Activated CD8-positive, alpha-beta T cell treated with anti-CD3 and anti-CD28 coated beads for 36 hours (primary cell): Measurements from ENCODE around the gene PAGR1. TPM values are rescaled to one million over a fixed set of nuclear protein-coding genes. Genes with fewer than 3 reads are reported as not detected.
"Not testable (repeated sequence)": the region's sequence is repeated elsewhere in the genome, so short reads cannot be mapped to it uniquely, and the experiment has no call there.

Experiments
- ATAC-seq: fragments of 200-7000 bp; cut with Tn5 transposase; one replicate; pipeline ENCODE4 v1.10.0; 2021; ENCODE audit warnings: mild to moderate bottlenecking, moderate library complexity
- CTCF ChIA-PET: fragments of 350-600 bp; sonication (Branson Sonifier 250); formaldehyde crosslinking; loops from one replicate; lab custom pipeline; 2021; ENCODE audit warnings: antibody characterized with exemption; lab: Charles Lee
- POLR2A ChIA-PET: fragments of 350-600 bp; sonication (Branson Sonifier 250); formaldehyde crosslinking; loops from one replicate; lab custom pipeline; 2021; ENCODE audit warnings: antibody characterized with exemption; lab: Charles Lee
- DNase-seq: peaks from one replicate; pipeline ENCODE4 v3.0.0-alpha.2; 2020
- H3K27ac Mint-ChIP-seq: one replicate; pipeline ENCODE4 v1.8.0; 2021; ENCODE audit warnings: mild to moderate bottlenecking, mixed read lengths
- H3K27me3 Mint-ChIP-seq: one replicate; pipeline ENCODE4 v1.8.0; 2021; ENCODE audit warnings: mixed read lengths
- H3K36me3 Mint-ChIP-seq: one replicate; pipeline ENCODE4 v1.8.0; 2021; ENCODE audit warnings: low read depth, mixed read lengths
- H3K4me1 Mint-ChIP-seq: one replicate; pipeline ENCODE4 v1.8.0; 2021; ENCODE audit warnings: low read depth, mixed read lengths
- H3K4me3 Mint-ChIP-seq: one replicate; pipeline ENCODE4 v1.8.0; 2021; ENCODE audit warnings: mild to moderate bottlenecking, moderate library complexity, mixed read lengths
- H3K9me3 Mint-ChIP-seq: one replicate; pipeline ENCODE4 v1.8.0; 2021; ENCODE audit warnings: mixed read lengths
- intact Hi-C: fragments of 100-400 bp; cut with micrococcal nuclease; formaldehyde crosslinking; loops from one replicate; pipeline ENCODE4 v1.10.0; 2022
- total RNA-seq, 2 experiments: library from RNA; stranded (reverse); gene quantifications; one replicate each; pipeline ENCODE4 v1.2.3, GENCODE V29; 2021
- TF ChIP-seq, protein P1 (sequence below): fragments of 200-600 bp; IDR thresholded peaks from one replicate; pipeline ENCODE4 v1.8.0; 2022; ENCODE audit warnings: antibody characterized with exemption, mild to moderate bottlenecking

PAGR1 gene
- total RNA-seq, 2 experiments from 2014 or later, result 26.8 to 29.0 TPM

- DNase-seq, result no peak
- H3K36me3 Mint-ChIP-seq, result peaks cover 16% of the 10 kb centered on the region
- H3K27me3 Mint-ChIP-seq, result no peaks in the 10 kb centered on the region
- ChIA-PET CTCF (no interaction called here), POLR2A (no interaction called here)
- peaks cover 45% of the 10 kb centered on the region for H3K4me1 Mint-ChIP-seq
- intact Hi-C loops, result no loop called here
- no peak overlapping the region for H3K27ac Mint-ChIP-seq
- no peaks in the 10 kb centered on the region for H3K9me3 Mint-ChIP-seq
- no peak for ATAC-seq
- H3K4me3 Mint-ChIP-seq, result no peak overlapping the region
- TF ChIP-seq, protein P1, sequence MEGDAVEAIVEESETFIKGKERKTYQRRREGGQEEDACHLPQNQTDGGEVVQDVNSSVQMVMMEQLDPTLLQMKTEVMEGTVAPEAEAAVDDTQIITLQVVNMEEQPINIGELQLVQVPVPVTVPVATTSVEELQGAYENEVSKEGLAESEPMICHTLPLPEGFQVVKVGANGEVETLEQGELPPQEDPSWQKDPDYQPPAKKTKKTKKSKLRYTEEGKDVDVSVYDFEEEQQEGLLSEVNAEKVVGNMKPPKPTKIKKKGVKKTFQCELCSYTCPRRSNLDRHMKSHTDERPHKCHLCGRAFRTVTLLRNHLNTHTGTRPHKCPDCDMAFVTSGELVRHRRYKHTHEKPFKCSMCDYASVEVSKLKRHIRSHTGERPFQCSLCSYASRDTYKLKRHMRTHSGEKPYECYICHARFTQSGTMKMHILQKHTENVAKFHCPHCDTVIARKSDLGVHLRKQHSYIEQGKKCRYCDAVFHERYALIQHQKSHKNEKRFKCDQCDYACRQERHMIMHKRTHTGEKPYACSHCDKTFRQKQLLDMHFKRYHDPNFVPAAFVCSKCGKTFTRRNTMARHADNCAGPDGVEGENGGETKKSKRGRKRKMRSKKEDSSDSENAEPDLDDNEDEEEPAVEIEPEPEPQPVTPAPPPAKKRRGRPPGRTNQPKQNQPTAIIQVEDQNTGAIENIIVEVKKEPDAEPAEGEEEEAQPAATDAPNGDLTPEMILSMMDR, result no peak
Measured at GRCh38 chr16:29830774-29831173, 14.8 kb downstream of the PAGR1 start.

DNA sequence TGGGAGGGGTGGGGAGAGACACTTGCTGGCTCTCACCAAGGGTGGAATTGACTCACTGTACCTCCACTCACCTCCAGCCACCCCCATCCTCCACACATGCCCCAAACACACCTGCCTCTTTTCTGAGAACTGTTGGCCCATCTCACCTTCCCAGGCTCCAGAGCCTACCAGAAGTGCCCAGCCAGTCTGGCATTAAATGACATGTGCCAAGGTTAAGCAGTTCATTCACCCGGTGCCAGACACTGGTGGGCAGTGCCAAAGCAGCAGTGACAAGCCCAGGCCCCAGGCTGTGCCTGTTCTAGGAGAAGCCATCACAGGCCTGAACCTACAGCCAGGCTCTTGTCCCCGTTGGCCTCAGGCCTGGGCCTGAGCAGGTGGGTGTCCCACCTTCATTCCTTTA is 15.5 kb downstream of the PAGR1 start:
- no peak overlapping the region for H3K27ac Mint-ChIP-seq
- POLR2A ChIA-PET, result no interaction called here
- no peaks in the 10 kb centered on the region for H3K27me3 Mint-ChIP-seq
- no peak for DNase-seq
- H3K9me3 Mint-ChIP-seq, result no peaks in the 10 kb centered on the region
- intact Hi-C loops, result no loop called here
- no peak overlapping the region for H3K4me3 Mint-ChIP-seq
- peaks cover 40% of the 10 kb centered on the region for H3K4me1 Mint-ChIP-seq
- peaks cover 16% of the 10 kb centered on the region for H3K36me3 Mint-ChIP-seq
- ATAC-seq, result no peak
- CTCF ChIA-PET, result no interaction called here
- TF ChIP-seq, protein P1, result no peak

DNA sequence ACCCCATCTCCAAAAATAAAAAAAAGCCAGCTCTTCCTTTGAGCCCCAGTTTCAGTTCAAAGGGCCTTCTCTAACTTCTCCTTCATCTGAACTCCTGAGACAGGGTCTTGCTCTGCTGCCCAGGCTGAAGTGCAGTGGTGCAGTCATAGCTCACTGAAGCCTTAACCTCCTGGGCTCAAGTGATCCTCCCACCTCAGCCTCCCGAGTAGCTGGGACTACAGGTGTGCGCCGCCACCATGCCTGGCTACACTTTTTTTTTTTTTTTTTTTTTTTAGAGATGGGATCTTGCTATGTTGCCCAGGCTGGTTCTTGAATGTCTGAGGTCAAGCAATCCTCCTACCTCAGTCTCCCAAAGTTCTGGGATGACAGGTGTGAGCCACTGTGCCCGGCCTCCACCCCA is 17.3 kb downstream of the PAGR1 start:
- intact Hi-C loops, DNase-seq, H3K27ac Mint-ChIP-seq, H3K9me3 Mint-ChIP-seq, H3K4me3 Mint-ChIP-seq, H3K27me3 Mint-ChIP-seq, CTCF ChIA-PET, ATAC-seq, POLR2A ChIA-PET: not testable (repeated sequence)
- H3K36me3 Mint-ChIP-seq, result peaks cover 19% of the 10 kb centered on the region
- peaks cover 26% of the 10 kb centered on the region for H3K4me1 Mint-ChIP-seq

DNA sequence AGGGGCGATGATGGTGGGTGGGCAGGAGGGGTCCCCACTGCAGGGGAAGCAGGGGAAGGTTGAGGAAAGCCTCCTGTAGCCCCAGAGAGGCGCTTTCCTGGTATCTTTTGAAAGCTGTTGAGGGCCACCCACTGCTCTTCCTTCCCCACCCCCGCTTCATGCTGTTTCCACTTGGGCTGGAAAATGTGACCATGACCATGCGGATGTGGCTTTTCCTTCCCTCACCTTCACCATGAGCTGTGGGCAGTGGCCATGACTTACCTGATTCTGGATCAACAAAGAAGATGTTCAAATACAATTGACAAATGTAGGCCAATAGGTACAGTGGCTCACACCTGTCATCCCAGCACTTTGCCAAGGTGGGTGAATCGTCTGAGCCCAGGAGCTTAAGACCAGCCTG is 18.1 kb downstream of the PAGR1 start:
- peaks cover 24% of the 10 kb centered on the region for H3K4me1 Mint-ChIP-seq
- DNase-seq (peak; percentile 40), ATAC-seq (no peak)
- H3K27ac Mint-ChIP-seq, result no peak overlapping the region
- ChIA-PET CTCF (interaction anchor here (1.4 kb wide), 2 partner anchors 9 to 14 kb away, joined by 3 to 5 read pairs; no protein-coding TSS in a partner anchor), POLR2A (interaction anchor here (0.6 kb wide), 1 partner anchor 147 kb away, joined by 3 read pairs; no protein-coding TSS in a partner anchor)
- intact Hi-C loops, result no loop called here
- peaks cover 19% of the 10 kb centered on the region for H3K36me3 Mint-ChIP-seq
- H3K4me3 Mint-ChIP-seq, result no peak overlapping the region
- H3K9me3 Mint-ChIP-seq, result no peaks in the 10 kb centered on the region
- TF ChIP-seq, protein P1, result no peak
- H3K27me3 Mint-ChIP-seq, result no peaks in the 10 kb centered on the region

DNA sequence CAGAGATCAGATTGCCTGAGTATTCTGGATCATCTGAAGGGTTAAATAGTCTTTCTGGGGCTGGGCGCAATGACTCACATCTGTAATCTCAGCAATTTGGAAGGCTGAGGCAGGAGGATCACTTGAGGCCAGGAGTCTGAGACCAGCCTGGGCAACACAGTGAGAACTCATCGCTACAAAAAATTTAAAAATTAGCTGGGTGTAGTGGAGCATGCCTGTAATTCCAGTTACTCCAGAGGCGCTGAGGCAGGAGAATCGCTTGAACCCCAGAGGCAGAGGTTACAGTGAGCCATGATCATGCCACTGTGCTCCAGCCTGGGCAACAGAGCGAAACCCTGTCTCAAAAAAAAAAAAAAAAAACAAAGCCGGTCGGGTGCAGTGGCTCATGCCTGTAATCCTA is 20.0 kb downstream of the PAGR1 start:
- Mint-ChIP-seq H3K4me3 (no peak overlapping the region), H3K4me1 (peaks cover 14% of the 10 kb centered on the region), H3K27ac (no peak overlapping the region), H3K9me3 (no peaks in the 10 kb centered on the region), H3K36me3 (peaks cover 19% of the 10 kb centered on the region), H3K27me3 (no peaks in the 10 kb centered on the region)
- DNase-seq (no peak), ATAC-seq (no peak)
- CTCF ChIA-PET, result interaction anchor here (3.6 kb wide), 1 partner anchor 12 kb away, joined by 18 read pairs; no protein-coding TSS in a partner anchor
- TF ChIP-seq, protein P1, result no peak
- POLR2A ChIA-PET, result interaction anchor here (0.7 kb wide), 1 partner anchor 159 kb away, joined by 4 read pairs; the partner anchor contains the start of gene HIRIP3
- intact Hi-C loops, result no loop called here
